B cell (primary cell): Measurements from ENCODE around the gene EMP1. TPM values are rescaled to one million over a fixed set of nuclear protein-coding genes. Genes with fewer than 3 reads are reported as not detected.

Source experiments
- ATAC-seq: fragments of 200-7000 bp; cut with Tn5 transposase; one replicate; pipeline ENCODE4 v1.10.0; 2021; ENCODE audit warnings: low read depth, mild to moderate bottlenecking, moderate number of reproducible peaks, moderate library complexity
- CTCF ChIA-PET: fragments of 350-600 bp; sonication (Branson Sonifier 250); formaldehyde crosslinking; loops from one replicate; lab custom pipeline; 2021; ENCODE audit warnings: antibody characterized with exemption, inconsistent platforms; lab: Charles Lee
- POLR2A ChIA-PET: fragments of 350-600 bp; sonication (Branson Sonifier 250); formaldehyde crosslinking; loops from one replicate; lab custom pipeline; 2021; ENCODE audit warnings: antibody characterized with exemption; lab: Charles Lee
- DNase-seq: peaks from one replicate; pipeline ENCODE4 v3.0.0; 2013
- H2AFZ ChIP-seq: 2 replicates; pipeline ENCODE4 v1.6.1; 2012; ENCODE audit warnings: mild to moderate bottlenecking, low read depth, low read length; ENCODE audit not compliant: insufficient read depth, poor library complexity, severe bottlenecking
- H3K27ac ChIP-seq, 2 donors: 1 replicate in 1 of 2; 2 replicates in 1 of 2; pipeline ENCODE4 v1.5.1; 2012 to 2013; ENCODE audit warnings: low read length in 2 of 2, mild to moderate bottlenecking in 2 of 2, moderate library complexity in 1 of 2
- H3K27me3 ChIP-seq, 4 experiments: fragments of 200-600 bp in 1 of 4; sonication (generic) in 1 of 4; replicated peaks in 1 of 4; 1 replicate in 2 of 4; 2 replicates in 2 of 4; pipeline versions ENCODE4 v1.6.1 to v1.7.0; 2013 to 2016; ENCODE audit warnings: low read length in 3 of 4, mild to moderate bottlenecking in 2 of 4, mixed read lengths in 1 of 4, moderate library complexity in 1 of 4; ENCODE audit not compliant: insufficient read depth in 4 of 4, control insufficient read depth in 3 of 4; ENCODE audit errors: control extremely low read depth in 1 of 4
- H3K36me3 ChIP-seq, 2 experiments: replicated peaks in 1 of 2; 1 replicate in 1 of 2; 2 replicates in 1 of 2; pipeline versions ENCODE4 v1.6.1 to v1.7.1; 2013; ENCODE audit warnings: low read length in 1 of 2; ENCODE audit not compliant: insufficient read depth in 2 of 2, control insufficient read depth in 1 of 2; ENCODE audit errors: control extremely low read depth in 1 of 2, extremely low read depth in 1 of 2
- H3K4me1 ChIP-seq, 2 donors: fragments of 200-600 bp in 1 of 2; sonication (generic) in 1 of 2; 1 replicate in 1 of 2; 2 replicates in 1 of 2; pipeline versions ENCODE4 v1.5.1 to v1.6.1; 2013 to 2017; ENCODE audit warnings: low read length in 2 of 2; ENCODE audit not compliant: control insufficient read depth in 2 of 2, insufficient read depth in 2 of 2
- H3K4me2 ChIP-seq: replicated peaks from 2 replicates; pipeline ENCODE3; 2012; ENCODE audit warnings: mild to moderate bottlenecking, low read depth, low read length; ENCODE audit not compliant: poor library complexity, severe bottlenecking
- H3K4me3 ChIP-seq, 5 experiments: fragments of 200-600 bp in 1 of 5; sonication (generic) in 1 of 5; 1 replicate in 3 of 5; 2 replicates in 2 of 5; pipeline versions ENCODE4 v1.5.1 to v1.7.0; 2011 to 2016; ENCODE audit warnings: low read length in 4 of 5, mild to moderate bottlenecking in 4 of 5, low read depth in 2 of 5, control low read depth in 1 of 5, moderate library complexity in 1 of 5; ENCODE audit not compliant: insufficient read depth in 1 of 5; ENCODE audit errors: control extremely low read depth in 1 of 5, extremely low read depth in 1 of 5
- H3K79me2 ChIP-seq: fragments of 200-600 bp; sonication (generic); one replicate; pipeline ENCODE4 v1.6.0; 2016; ENCODE audit warnings: low read length; ENCODE audit not compliant: control insufficient read depth, insufficient read depth
- H3K9ac ChIP-seq: fragments of 200-600 bp; sonication (generic); 2 replicates; pipeline ENCODE4 v1.6.1; 2017; ENCODE audit warnings: mild to moderate bottlenecking, low read length, moderate library complexity
- H3K9me3 ChIP-seq, 3 donors: one replicate each; pipeline versions ENCODE4 v1.6.1 to v1.7.1; 2013; ENCODE audit warnings: low read length in 2 of 3; ENCODE audit not compliant: control insufficient read depth in 2 of 3, insufficient read depth in 1 of 3; ENCODE audit errors: control extremely low read depth in 1 of 3
- H4K20me1 ChIP-seq: 2 replicates; pipeline ENCODE4 v1.6.0; 2012; ENCODE audit warnings: mild to moderate bottlenecking, low read length; ENCODE audit not compliant: insufficient read depth, control insufficient read depth, poor library complexity, severe bottlenecking
- H3K27ac Mint-ChIP-seq: one replicate; pipeline ENCODE4 v1.8.0; 2021; ENCODE audit warnings: mixed read lengths
- H3K27me3 Mint-ChIP-seq: one replicate; pipeline ENCODE4 v1.8.0; 2021; ENCODE audit warnings: mixed read lengths
- H3K4me1 Mint-ChIP-seq: one replicate; pipeline ENCODE4 v1.8.0; 2021; ENCODE audit warnings: mixed read lengths
- H3K4me3 Mint-ChIP-seq: one replicate; pipeline ENCODE4 v1.8.0; 2021; ENCODE audit warnings: mixed read lengths
- H3K9me3 Mint-ChIP-seq: one replicate; pipeline ENCODE4 v1.8.0; 2022; ENCODE audit warnings: mixed read lengths; ENCODE audit not compliant: insufficient read depth
- EZH2 ChIP-seq: IDR thresholded peaks from 2 replicates; pipeline ENCODE4 v1.6.1; 2012; ENCODE audit warnings: borderline replicate concordance, low read depth, mild to moderate bottlenecking, moderate library complexity, low read length; ENCODE audit not compliant: insufficient read depth, poor library complexity, severe bottlenecking
- WGBS: methylation state at CpG from one replicate; pipeline ENCODE4 v1.1.5; 2013; ENCODE audit warnings: missing lambda C conversion rate; ENCODE audit not compliant: insufficient coverage; 5-methylcytosine and 5-hydroxymethylcytosine counted together
- intact Hi-C: fragments of 100-400 bp; cut with micrococcal nuclease; formaldehyde crosslinking; loops from one replicate; pipeline ENCODE4 v1.10.0; 2022
- polyA plus RNA-seq: library from polyadenylated mRNA; depleted of rRNA; stranded (reverse); fragments of >200 nt; gene quantifications from 2 replicates; pipeline ENCODE4 v1.2.3, GENCODE V29; 2012
- total RNA-seq, 2 donors: library from RNA; stranded (reverse); fragments of 120-200 nt in 1 of 2; gene quantifications; 1 replicate in 1 of 2; 2 replicates in 1 of 2; pipeline versions ENCODE4 v1.2.3 to v1.2.4, GENCODE V29; 2013 to 2022
- TF ChIP-seq, protein P1 (sequence below): fragments of 200-600 bp; IDR thresholded peaks from one replicate; pipeline ENCODE4 v1.8.0; 2022; ENCODE audit warnings: antibody characterized with exemption, mild to moderate bottlenecking

Gene EMP1
- total and polyA plus RNA-seq, 2 donors (not counting 1 experiment from before 2014, with no cell fraction given), result 0.07 to 0.64 TPM

DNA sequence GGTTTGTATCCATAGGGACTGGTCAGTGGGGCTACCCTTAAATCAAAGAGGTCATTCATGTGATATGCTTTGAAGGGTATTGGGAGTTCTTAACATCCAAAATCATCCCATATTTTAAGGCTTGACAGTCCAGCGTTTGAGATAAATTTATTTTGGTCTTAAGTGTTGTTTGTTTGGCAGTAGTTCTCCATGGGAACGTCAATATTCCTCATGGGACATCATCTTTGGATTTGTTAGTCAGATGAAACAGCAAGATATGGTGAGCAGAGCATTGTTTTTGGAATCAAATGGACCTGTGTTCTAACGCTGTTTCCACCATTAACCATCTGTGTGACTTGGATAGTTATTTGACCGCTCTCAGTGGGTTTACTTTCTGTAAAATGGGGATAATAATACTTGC, 47.1 kb upstream of the EMP1 start:
- Histone ChIP-seq H3K9ac (no peak overlapping the region), H2AFZ (no peak overlapping the region), H3K79me2 (no peaks in the 10 kb centered on the region), H3K4me2 (no peak overlapping the region), H3K4me3 (no peak overlapping the region), H3K36me3 (no peaks in the 10 kb centered on the region), H3K4me1 (peaks cover 8 to 11% of the 10 kb centered on the region in 2 donors), H3K27me3 (peaks cover 0 to 3% (median 0%) of the 10 kb centered on the region in 4 experiments), H3K27ac (no peak overlapping the region), H3K9me3 (no peaks in the 10 kb centered on the region), H4K20me1 (no peaks in the 10 kb centered on the region)
- Mint-ChIP-seq H3K4me3 (no peak overlapping the region), H3K27ac (no peak overlapping the region), H3K4me1 (peaks cover 20% of the 10 kb centered on the region), H3K9me3 (no peaks in the 10 kb centered on the region), H3K27me3 (peaks cover 24% of the 10 kb centered on the region)
- CTCF ChIA-PET, result no interaction called here
- DNase-seq, result no peak
- POLR2A ChIA-PET, result no interaction called here
- WGBS, result 92% methylated on average over 2 of the region's 4 CpGs
- no peak for TF ChIP-seq EZH2
- TF ChIP-seq, protein P1, sequence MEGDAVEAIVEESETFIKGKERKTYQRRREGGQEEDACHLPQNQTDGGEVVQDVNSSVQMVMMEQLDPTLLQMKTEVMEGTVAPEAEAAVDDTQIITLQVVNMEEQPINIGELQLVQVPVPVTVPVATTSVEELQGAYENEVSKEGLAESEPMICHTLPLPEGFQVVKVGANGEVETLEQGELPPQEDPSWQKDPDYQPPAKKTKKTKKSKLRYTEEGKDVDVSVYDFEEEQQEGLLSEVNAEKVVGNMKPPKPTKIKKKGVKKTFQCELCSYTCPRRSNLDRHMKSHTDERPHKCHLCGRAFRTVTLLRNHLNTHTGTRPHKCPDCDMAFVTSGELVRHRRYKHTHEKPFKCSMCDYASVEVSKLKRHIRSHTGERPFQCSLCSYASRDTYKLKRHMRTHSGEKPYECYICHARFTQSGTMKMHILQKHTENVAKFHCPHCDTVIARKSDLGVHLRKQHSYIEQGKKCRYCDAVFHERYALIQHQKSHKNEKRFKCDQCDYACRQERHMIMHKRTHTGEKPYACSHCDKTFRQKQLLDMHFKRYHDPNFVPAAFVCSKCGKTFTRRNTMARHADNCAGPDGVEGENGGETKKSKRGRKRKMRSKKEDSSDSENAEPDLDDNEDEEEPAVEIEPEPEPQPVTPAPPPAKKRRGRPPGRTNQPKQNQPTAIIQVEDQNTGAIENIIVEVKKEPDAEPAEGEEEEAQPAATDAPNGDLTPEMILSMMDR, result no peak
- ATAC-seq, result no peak
- intact Hi-C loops, result no loop called here

DNA sequence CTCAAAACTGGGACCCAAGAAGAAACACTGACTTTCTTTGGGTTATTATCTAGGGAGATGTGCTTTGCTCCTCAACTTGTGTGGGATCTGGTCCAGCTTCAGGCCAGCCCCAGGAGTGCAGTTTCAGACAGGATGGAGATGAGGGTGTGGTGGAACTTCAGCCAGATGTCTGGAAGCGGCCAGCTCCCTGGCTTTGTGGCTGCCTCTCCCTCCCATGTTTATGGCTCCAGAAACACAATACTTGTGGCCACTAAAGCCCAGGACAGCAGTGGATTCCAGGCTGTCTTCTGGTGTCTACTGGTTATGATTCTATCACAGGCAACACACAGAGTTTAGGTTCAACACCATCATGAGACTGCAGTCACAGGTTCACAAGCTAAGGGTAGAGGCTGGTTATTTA, 44.2 kb upstream of the EMP1 start:
- POLR2A ChIA-PET, result no interaction called here
- Histone ChIP-seq H3K27me3 (peaks cover 0 to 3% (median 0%) of the 10 kb centered on the region in 4 experiments), H3K9me3 (no peaks in the 10 kb centered on the region), H3K4me2 (no peak overlapping the region), H3K4me1 (peaks cover 4% of the 10 kb centered on the region in 2 donors), H3K36me3 (no peaks in the 10 kb centered on the region), H3K27ac (no peak overlapping the region), H4K20me1 (no peaks in the 10 kb centered on the region), H2AFZ (no peak overlapping the region), H3K79me2 (no peaks in the 10 kb centered on the region), H3K4me3 (no peak overlapping the region), H3K9ac (no peak overlapping the region)
- H3K4me3 Mint-ChIP-seq, result no peak overlapping the region
- H3K4me1 Mint-ChIP-seq, result peaks cover 13% of the 10 kb centered on the region
- TF ChIP-seq EZH2, result no peak
- TF ChIP-seq, protein P1, result no peak
- CTCF ChIA-PET, result interaction anchor here (0.6 to 0.9 kb wide), 2 partner anchors 59 to 60 kb away, joined by 3 read pairs; no protein-coding TSS in a partner anchor
- no peaks in the 10 kb centered on the region for H3K9me3 Mint-ChIP-seq
- DNase-seq, result no peak
- H3K27ac Mint-ChIP-seq, result no peak overlapping the region
- ATAC-seq, result no peak
- intact Hi-C loops, result no loop called here
- peaks cover 24% of the 10 kb centered on the region for H3K27me3 Mint-ChIP-seq
- WGBS, result 100% methylated on average over 1 of the region's 1 CpG
